Measurements from ENCODE around the gene MYO15B.
A peak's percentile ranks its signal among the peaks of the same experiment; 100 is the strongest.

MYO15B gene

GRCh38 chr17:75641343-75641742 lies 53.7 kb downstream of the MYO15B start:
- no peak for DNase-seq

GRCh38 chr17:75642182-75642783 lies 54.7 kb downstream of the MYO15B start:
- no peak for DNase-seq

DNA sequence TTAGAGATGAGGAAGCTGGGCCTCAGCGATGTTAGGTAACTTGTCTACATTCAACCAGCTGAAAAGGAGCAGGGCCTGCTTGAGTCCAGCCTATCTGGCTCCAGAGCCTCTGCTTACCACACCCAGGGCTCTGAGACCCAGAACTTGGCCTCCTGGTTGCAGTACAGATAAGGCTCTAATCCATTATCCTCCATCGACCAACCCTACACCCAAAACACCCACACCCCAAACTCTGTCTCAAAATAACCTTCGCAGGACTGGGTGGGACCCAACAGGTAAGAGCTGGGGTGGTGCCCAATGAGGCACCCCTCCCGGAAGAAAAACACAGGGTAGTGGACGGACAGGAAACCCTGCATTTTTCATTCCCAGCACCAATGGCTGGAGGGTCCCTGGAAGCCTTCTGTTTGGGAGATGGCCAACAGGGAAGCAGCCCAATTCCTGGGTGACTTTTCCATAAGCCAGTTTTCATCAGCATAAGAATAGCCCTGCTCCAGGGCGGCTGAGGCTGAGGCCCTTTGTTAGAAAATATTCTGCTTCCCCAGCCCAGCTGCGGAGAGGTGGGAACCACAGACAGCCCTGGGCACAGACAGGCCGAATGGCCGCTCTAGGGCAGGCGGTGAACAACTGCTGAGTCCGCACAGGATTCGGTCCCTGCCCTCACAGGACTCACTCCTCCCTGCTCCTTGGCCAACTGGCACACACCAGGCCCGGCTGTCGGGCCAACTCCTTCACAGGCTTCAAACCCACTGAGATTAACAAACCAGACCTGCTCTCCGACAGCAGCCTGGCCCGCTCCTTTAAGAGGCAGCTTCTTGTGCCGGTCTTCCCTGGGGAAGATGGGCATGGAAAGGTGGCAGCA lies 55.4 kb downstream of the MYO15B start:
- no peak for DNase-seq

DNA sequence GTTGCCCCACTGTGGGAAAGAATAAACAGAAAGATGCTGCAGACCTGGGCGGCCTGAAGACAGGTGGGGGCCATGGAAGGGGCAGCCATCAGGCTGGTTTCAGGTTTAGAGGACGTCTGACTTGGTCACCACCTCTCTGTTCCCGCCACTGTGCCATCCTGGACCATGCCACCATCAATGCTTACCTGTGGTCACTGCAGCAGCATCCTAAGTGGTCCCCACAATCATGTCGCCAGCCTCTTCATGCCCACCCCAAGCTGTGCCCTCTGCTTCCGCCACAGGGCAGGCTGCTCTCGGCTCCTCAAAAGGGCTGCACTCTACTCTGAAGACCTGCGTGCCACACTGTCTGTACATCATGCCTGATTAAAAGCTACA lies 56.0 kb downstream of the MYO15B start:
- DNase-seq: no peak

GRCh38 chr17:75645501-75645888 lies 57.9 kb downstream of the MYO15B start:
- no peak for DNase-seq

- DNase-seq: no peak
These were observed 58.5 kb downstream of the MYO15B start for GRCh38 chr17:75645889-75646637.

DNA sequence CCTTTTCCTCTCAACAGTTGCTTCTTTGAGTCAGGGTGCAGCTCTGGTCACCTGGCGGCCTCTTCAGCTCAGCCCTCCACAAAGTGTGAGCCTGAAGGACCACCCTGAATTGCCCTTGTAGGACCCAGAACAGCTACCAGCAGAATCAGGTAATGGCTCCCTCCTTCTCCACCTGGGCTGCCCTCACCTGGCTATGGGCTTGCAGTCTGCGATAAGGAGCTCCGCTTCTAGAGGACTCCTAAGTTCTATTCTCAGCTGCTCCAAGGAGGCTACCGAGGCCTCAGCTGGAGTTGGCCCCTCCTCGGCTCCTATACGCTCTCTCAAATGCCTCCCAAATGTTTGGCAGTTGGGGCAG lies 59.0 kb downstream of the MYO15B start:
- no peak for DNase-seq

DNA sequence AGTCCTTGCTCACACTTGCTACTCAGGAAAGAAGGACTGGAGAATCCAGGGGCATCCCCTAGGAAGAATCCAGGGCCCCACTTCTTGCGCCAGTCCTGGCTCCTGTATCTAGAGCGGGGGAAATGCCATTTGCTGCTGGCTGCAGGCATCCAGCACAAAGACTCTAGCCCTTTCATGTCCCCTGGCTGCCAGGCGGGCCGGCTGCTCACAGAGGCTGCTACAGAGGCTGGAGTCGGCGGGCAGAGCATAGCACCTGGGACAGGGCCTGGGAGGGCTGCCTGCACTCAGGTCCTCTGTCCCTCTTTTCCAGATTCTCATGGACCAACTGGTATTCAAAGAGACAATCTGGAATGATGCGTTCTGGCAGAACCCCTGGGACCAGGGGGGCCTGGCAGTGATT lies 59.5 kb downstream of the MYO15B start:
- no peak for DNase-seq

DNA sequence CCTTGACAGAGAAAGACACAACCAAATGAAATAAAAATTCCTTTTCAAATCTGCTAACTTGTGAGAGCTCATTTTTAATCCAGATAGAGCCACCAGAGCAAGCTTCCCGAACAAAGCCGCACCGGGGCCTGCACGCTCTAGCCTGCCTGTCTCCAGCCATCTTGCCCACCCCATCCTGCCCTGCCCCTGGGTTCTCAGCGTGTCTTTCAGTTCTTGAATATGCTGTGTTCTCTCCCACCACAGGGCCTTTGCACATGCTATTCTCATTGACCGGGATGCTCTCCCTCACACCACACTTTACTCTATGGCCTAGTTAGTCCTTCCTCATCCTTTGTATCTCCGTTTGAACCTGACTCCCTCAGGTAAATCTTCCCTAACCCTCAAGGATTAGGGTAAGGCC lies 60.3 kb downstream of the MYO15B start:
- DNase-seq: no peak

DNA sequence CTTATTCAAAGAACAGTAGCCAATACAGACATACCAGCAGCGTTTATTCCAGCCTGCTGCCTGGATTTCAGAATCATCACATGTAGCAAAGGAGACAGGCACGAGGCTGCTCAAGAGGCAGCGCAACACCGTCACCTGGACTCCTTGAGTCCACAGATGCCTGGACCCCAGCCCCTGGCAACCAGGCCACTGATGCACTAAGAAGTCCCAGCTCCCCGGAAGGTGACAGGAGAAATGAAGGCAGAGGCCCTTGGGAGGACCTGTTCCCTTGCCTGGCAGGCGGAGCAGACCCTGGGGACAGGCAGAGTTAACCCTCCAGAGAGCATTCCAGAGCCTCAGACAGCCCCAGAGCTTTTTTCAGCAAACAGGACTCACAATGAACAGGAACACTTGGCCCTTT lies 62.1 kb downstream of the MYO15B start:
- DNase-seq: no peak

DNA sequence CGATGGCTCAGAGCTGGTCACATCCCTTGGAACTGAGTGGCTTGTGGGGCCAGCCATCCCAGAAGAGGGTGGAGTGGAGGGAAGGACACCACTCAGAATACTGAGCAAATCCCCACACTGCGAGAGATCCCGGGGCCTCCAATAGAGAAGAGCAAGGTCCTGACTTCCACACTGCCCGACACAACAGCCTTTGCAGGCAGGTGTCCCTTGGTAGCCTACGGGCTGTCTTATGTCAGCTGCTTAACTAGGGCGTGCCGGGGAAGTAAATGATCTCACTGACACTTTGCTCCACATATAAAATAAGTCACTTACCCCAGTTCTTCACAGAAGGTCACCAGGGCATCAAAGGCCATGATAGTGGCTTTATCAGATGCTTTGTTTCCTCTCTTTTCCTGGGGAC lies 63.3 kb downstream of the MYO15B start:
- DNase-seq: no peak

- no peak for DNase-seq
These were observed 64.7 kb downstream of the MYO15B start for GRCh38 chr17:75652341-75652740.

GRCh38 chr17:75652934-75653549 lies 65.4 kb downstream of the MYO15B start:
- no peak for DNase-seq

GRCh38 chr17:75654176-75654575 lies 66.6 kb downstream of the MYO15B start:
- no peak for DNase-seq

DNA sequence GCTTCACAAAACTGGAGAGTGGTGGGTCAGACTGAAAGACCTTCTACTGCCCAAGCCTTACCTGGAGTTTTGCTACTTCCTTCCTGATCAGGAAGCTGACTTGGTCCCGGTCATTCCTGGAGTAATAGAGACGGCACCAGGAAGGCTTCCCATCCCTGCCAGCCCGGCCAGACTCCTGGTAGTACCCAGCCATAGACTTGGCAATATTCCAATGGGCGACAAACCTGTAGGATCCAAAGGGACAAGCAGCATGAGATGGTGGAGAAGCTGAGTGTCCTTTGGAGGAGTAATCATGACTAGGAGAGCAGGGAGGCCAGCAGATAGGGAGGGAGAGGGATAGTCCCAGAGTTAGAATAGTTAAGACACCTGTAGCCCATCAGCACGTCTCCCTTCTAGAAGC lies 70.6 kb downstream of the MYO15B start:
- no peak for DNase-seq

DNA sequence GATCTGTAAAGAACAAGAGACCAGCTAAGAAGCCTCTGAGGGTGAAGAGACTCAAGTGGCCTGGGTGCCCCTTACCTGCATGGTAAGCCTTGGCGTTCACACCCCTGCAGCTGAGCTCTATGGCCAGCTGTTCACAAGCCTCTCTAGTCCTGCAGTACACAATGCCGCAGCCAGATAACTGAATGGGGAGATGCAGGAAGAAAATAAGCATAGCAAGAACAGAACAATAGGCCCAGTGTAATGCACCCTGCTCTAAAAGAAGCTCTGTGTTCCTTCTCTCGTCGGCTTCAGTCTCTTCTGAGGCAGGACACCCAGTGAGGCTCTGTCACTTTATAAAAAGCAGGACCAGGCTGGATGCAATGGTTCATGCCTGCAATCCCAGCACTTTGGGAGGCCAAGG lies 73.9 kb downstream of the MYO15B start:
- no peak for DNase-seq

GRCh38 chr17:75662511-75662910 lies 74.9 kb downstream of the MYO15B start:
- DNase-seq: no peak

GRCh38 chr17:75664099-75664549 lies 76.5 kb downstream of the MYO15B start:
- DNase-seq: no peak

- DNase-seq: no peak
These were observed 78.4 kb downstream of the MYO15B start for GRCh38 chr17:75665981-75666380.

DNA sequence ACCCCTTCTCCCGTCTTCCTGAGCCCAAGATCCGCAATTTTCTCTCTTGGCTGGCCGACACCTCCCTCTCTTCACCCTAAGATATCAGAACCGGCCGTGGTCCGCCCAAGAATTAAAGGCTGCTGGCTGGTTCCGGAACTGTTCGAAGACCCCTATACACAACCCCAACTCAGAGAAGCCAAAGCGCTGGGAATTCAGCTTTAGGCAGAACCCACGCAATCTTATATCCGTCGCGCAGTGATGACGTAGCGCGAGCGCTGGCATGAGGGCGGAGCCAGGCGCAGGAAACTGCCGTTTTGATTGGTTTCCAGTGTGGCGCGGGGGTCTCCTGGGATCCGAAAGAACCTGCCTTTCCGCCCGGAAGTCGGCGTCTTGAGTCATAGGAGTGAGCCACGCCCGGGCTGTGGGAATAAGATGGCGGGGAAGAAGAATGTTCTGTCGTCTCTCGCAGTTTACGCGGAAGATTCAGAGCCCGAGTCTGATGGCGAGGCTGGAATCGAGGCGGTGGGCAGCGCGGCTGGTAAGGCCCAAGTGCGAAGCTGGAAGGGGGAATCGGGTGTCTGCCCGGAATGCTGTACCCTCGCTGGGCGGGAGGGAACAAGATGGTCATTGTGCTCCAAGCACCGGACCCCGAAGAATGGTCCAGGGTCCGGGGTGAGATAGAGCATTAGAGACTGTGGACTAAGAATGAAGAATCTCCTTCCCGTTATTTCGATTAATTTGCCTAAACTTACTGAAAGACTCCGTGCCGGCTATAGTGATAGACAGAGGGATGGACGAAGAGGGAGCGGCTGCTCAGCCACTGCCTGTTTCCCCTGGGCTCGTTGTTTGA lies 79.6 kb downstream of the MYO15B start, which contains the start of the genes RECQL5 and SAP30BP:
Gene RECQL5, minus strand, starts transcription at position 196 of the 832 bp plus-strand sequence. CDS start 597 bp downstream, outside the sequence.
Gene SAP30BP, plus strand, starts transcription at position 380 of the 832 bp plus-strand sequence. Its CDS starts 35 bp downstream, at position 415.
- DNase-seq: peak; percentile 86

- no peak for DNase-seq
These were observed 80.2 kb downstream of the MYO15B start for GRCh38 chr17:75667825-75668224.

- DNase-seq: no peak
These were observed 80.9 kb downstream of the MYO15B start for GRCh38 chr17:75668489-75668888.

All from SIG-M5 (cell line).